Activated CD4-positive, alpha-beta memory T cell treated with anti-CD3 and anti-CD28 coated beads, Interleukin-2, amount 10 ng/mL, durations not matched to agents 7 days and 5 days (primary cell): ENCODE results near the gene CALB2. TPM values are rescaled to one million over a fixed set of nuclear protein-coding genes. Genes with fewer than 3 reads are reported as not detected.

ENCODE experiments used
- CTCF ChIA-PET: fragments of 350-600 bp; sonication (Branson Sonifier 250); formaldehyde crosslinking; loops from one replicate; lab custom pipeline; 2021; ENCODE audit warnings: antibody characterized with exemption, inconsistent platforms; lab: Charles Lee
- POLR2A ChIA-PET: fragments of 350-600 bp; sonication (Branson Sonifier 250); formaldehyde crosslinking; loops from one replicate; lab custom pipeline; 2021; ENCODE audit warnings: antibody characterized with exemption; lab: Charles Lee
- DNase-seq: peaks from one replicate; pipeline ENCODE4 v3.0.0-alpha.2; 2020
- H3K27ac Mint-ChIP-seq: one replicate; pipeline ENCODE4 v1.8.0; 2021; ENCODE audit warnings: mild to moderate bottlenecking, mixed read lengths
- H3K27me3 Mint-ChIP-seq: one replicate; pipeline ENCODE4 v1.8.0; 2021; ENCODE audit warnings: mixed read lengths
- H3K36me3 Mint-ChIP-seq: one replicate; pipeline ENCODE4 v1.8.0; 2021; ENCODE audit warnings: low read depth, mixed read lengths
- H3K4me1 Mint-ChIP-seq: one replicate; pipeline ENCODE4 v1.8.0; 2021; ENCODE audit warnings: mixed read lengths
- H3K4me3 Mint-ChIP-seq: one replicate; pipeline ENCODE4 v1.8.0; 2021; ENCODE audit warnings: mild to moderate bottlenecking, mixed read lengths
- H3K9me3 Mint-ChIP-seq: one replicate; pipeline ENCODE4 v1.8.0; 2021; ENCODE audit warnings: mixed read lengths
- total RNA-seq, 2 experiments: library from RNA; stranded (reverse); gene quantifications; one replicate each; pipeline ENCODE4 v1.2.3, GENCODE V29; 2021

The CALB2 gene
- total RNA-seq, 2 experiments from 2014 or later = not detected

GRCh38 chr16:71341881-71342280, 16.6 kb upstream of the CALB2 start:
- CTCF ChIA-PET = interaction anchor here (1.3 kb wide), 1 partner anchor 30 kb away, joined by 3 read pairs; no protein-coding TSS in a partner anchor
- POLR2A ChIA-PET = no interaction called here
- DNase-seq = no peak
- peaks cover 4% of the 10 kb centered on the region for H3K27me3 Mint-ChIP-seq
- H3K4me3 Mint-ChIP-seq = no peak overlapping the region
- H3K4me1 Mint-ChIP-seq = peaks cover 3% of the 10 kb centered on the region
- H3K27ac Mint-ChIP-seq = no peak overlapping the region
- no peaks in the 10 kb centered on the region for H3K36me3 Mint-ChIP-seq
- no peaks in the 10 kb centered on the region for H3K9me3 Mint-ChIP-seq

- ChIA-PET POLR2A (no interaction called here), CTCF (interaction anchor here (0.5 to 1.3 kb wide), 2 partner anchors 9 to 31 kb away, joined by 3 read pairs; no protein-coding TSS in a partner anchor)
- DNase-seq = no peak
- H3K36me3 Mint-ChIP-seq = no peaks in the 10 kb centered on the region
- H3K27ac Mint-ChIP-seq = no peak overlapping the region
- no peak overlapping the region for H3K4me3 Mint-ChIP-seq
- H3K9me3 Mint-ChIP-seq = no peaks in the 10 kb centered on the region
- peaks cover 4% of the 10 kb centered on the region for H3K27me3 Mint-ChIP-seq
- peaks cover 3% of the 10 kb centered on the region for H3K4me1 Mint-ChIP-seq
Measured at GRCh38 chr16:71343078-71343477, 15.4 kb upstream of the CALB2 start.

- Mint-ChIP-seq H3K27me3 (peaks cover 4% of the 10 kb centered on the region), H3K36me3 (no peaks in the 10 kb centered on the region), H3K9me3 (no peaks in the 10 kb centered on the region), H3K4me1 (no peaks in the 10 kb centered on the region), H3K4me3 (no peak overlapping the region), H3K27ac (no peak overlapping the region)
- ChIA-PET CTCF (interaction anchor here (1.2 kb wide), 1 partner anchor 33 kb away, joined by 4 read pairs; no protein-coding TSS in a partner anchor), POLR2A (no interaction called here)
- DNase-seq = no peak
Measured at GRCh38 chr16:71344315-71344905, 14.1 kb upstream of the CALB2 start.

GRCh38 chr16:71345031-71345430, 13.5 kb upstream of the CALB2 start:
- CTCF ChIA-PET = interaction anchor here (1.2 kb wide), 1 partner anchor 33 kb away, joined by 4 read pairs; no protein-coding TSS in a partner anchor
- POLR2A ChIA-PET = no interaction called here
- Mint-ChIP-seq H3K36me3 (no peaks in the 10 kb centered on the region), H3K9me3 (no peaks in the 10 kb centered on the region), H3K4me3 (no peak overlapping the region), H3K4me1 (no peaks in the 10 kb centered on the region), H3K27ac (no peak overlapping the region), H3K27me3 (peaks cover 4% of the 10 kb centered on the region)
- no peak for DNase-seq

- Mint-ChIP-seq H3K4me1 (no peaks in the 10 kb centered on the region), H3K27ac (no peak overlapping the region), H3K4me3 (no peak overlapping the region), H3K27me3 (peaks cover 2% of the 10 kb centered on the region), H3K9me3 (no peaks in the 10 kb centered on the region), H3K36me3 (no peaks in the 10 kb centered on the region)
- POLR2A ChIA-PET = no interaction called here
- no peak for DNase-seq
- CTCF ChIA-PET = no interaction called here
Measured at GRCh38 chr16:71347146-71347545, 11.4 kb upstream of the CALB2 start.

- H3K4me3 Mint-ChIP-seq = no peak overlapping the region
- no peaks in the 10 kb centered on the region for H3K36me3 Mint-ChIP-seq
- peaks cover 5% of the 10 kb centered on the region for H3K27me3 Mint-ChIP-seq
- no peak overlapping the region for H3K27ac Mint-ChIP-seq
- no peaks in the 10 kb centered on the region for H3K4me1 Mint-ChIP-seq
- DNase-seq = peak; percentile 9
- H3K9me3 Mint-ChIP-seq = no peaks in the 10 kb centered on the region
- CTCF ChIA-PET = interaction anchor here (0.5 kb wide), 2 partner anchors 159 kb away, joined by 3 to 4 read pairs; no protein-coding TSS in a partner anchor
- POLR2A ChIA-PET = no interaction called here
Measured at GRCh38 chr16:71348262-71349085, 10.0 kb upstream of the CALB2 start.

GRCh38 chr16:71350821-71351557, 7.5 kb upstream of the CALB2 start:
- Mint-ChIP-seq H3K27ac (no peak overlapping the region), H3K36me3 (no peaks in the 10 kb centered on the region)

GRCh38 chr16:71351558-71351901, 7.0 kb upstream of the CALB2 start:
- no peaks in the 10 kb centered on the region for H3K4me1 Mint-ChIP-seq
- H3K27me3 Mint-ChIP-seq = peaks cover 5% of the 10 kb centered on the region
- ChIA-PET CTCF (interaction anchor here (0.7 kb wide), 1 partner anchor 8 kb away, joined by 3 read pairs; no protein-coding TSS in a partner anchor), POLR2A (no interaction called here)
- no peaks in the 10 kb centered on the region for H3K9me3 Mint-ChIP-seq
- H3K4me3 Mint-ChIP-seq = no peak overlapping the region
- no peaks in the 10 kb centered on the region for H3K36me3 Mint-ChIP-seq
- DNase-seq = peak; percentile 9
- H3K27ac Mint-ChIP-seq = no peak overlapping the region

More at GRCh38 chr16:71350821-71351557, 7.5 kb upstream of the CALB2 start:
- DNase-seq = peak; percentile 10
- POLR2A ChIA-PET = no interaction called here
- Mint-ChIP-seq H3K27me3 (peaks cover 5% of the 10 kb centered on the region), H3K9me3 (no peaks in the 10 kb centered on the region), H3K4me3 (no peak overlapping the region), H3K4me1 (no peaks in the 10 kb centered on the region)
- CTCF ChIA-PET = interaction anchor here (0.6 kb wide), 1 partner anchor 106 kb away, joined by 3 read pairs; no protein-coding TSS in a partner anchor

- ChIA-PET CTCF (interaction anchor here (0.7 kb wide), 1 partner anchor 9 kb away, joined by 3 read pairs; no protein-coding TSS in a partner anchor), POLR2A (no interaction called here)
- no peak overlapping the region for H3K4me3 Mint-ChIP-seq
- H3K4me1 Mint-ChIP-seq = no peaks in the 10 kb centered on the region
- no peak overlapping the region for H3K27ac Mint-ChIP-seq
- H3K9me3 Mint-ChIP-seq = no peaks in the 10 kb centered on the region
- no peaks in the 10 kb centered on the region for H3K36me3 Mint-ChIP-seq
- DNase-seq = peak; percentile 3
- H3K27me3 Mint-ChIP-seq = peaks cover 5% of the 10 kb centered on the region
Measured at GRCh38 chr16:71352466-71352865, 6.1 kb upstream of the CALB2 start.

- no peak overlapping the region for H3K27ac Mint-ChIP-seq
- ChIA-PET CTCF (no interaction called here), POLR2A (no interaction called here)
- peaks cover 5% of the 10 kb centered on the region for H3K27me3 Mint-ChIP-seq
- DNase-seq = no peak
- no peaks in the 10 kb centered on the region for H3K36me3 Mint-ChIP-seq
- H3K4me3 Mint-ChIP-seq = no peak overlapping the region
- no peaks in the 10 kb centered on the region for H3K4me1 Mint-ChIP-seq
- no peaks in the 10 kb centered on the region for H3K9me3 Mint-ChIP-seq
Measured at GRCh38 chr16:71352963-71353460, 5.5 kb upstream of the CALB2 start.

GRCh38 chr16:71353736-71354135, 4.8 kb upstream of the CALB2 start:
- H3K4me3 Mint-ChIP-seq = no peak overlapping the region
- H3K9me3 Mint-ChIP-seq = no peaks in the 10 kb centered on the region
- no peak overlapping the region for H3K27ac Mint-ChIP-seq
- no peaks in the 10 kb centered on the region for H3K4me1 Mint-ChIP-seq
- POLR2A ChIA-PET = no interaction called here
- no peaks in the 10 kb centered on the region for H3K36me3 Mint-ChIP-seq
- CTCF ChIA-PET = no interaction called here
- DNase-seq = no peak
- peaks cover 5% of the 10 kb centered on the region for H3K27me3 Mint-ChIP-seq

- Mint-ChIP-seq H3K27ac (no peak overlapping the region), H3K36me3 (no peaks in the 10 kb centered on the region), H3K4me1 (no peaks in the 10 kb centered on the region), H3K4me3 (no peak overlapping the region), H3K27me3 (peaks cover 5% of the 10 kb centered on the region), H3K9me3 (no peaks in the 10 kb centered on the region)
- POLR2A ChIA-PET = no interaction called here
- CTCF ChIA-PET = no interaction called here
- DNase-seq = peak; percentile 4
Measured at GRCh38 chr16:71354156-71354555, 4.4 kb upstream of the CALB2 start.
